ENCODE results near the gene OR4N5. TPM values are rescaled to one million over a fixed set of nuclear protein-coding genes. Genes with fewer than 3 reads are reported as not detected.

Gene OR4N5
- total RNA-seq, 2 donors from 2014 or later = not detected

GRCh38 chr14:20179218-20179617 is 40.6 kb downstream of the OR4N5 start:
- Histone ChIP-seq H3K4me3 (no peak overlapping the region), H3K27ac (peak overlapping the region in 1 of 4 donors; percentile 55), H3K4me1 (peaks cover 23% of the 10 kb centered on the region), H3K9me3 (no peaks in the 10 kb centered on the region), H3K36me3 (replicated peaks in 1 of 2; ENCODE audit: insufficient read depth in 1 of 2, low read depth in 2 of 2) (no peaks in the 10 kb centered on the region), H3K27me3 (no peaks in the 10 kb centered on the region)
- intact Hi-C loops (cut with DNase I) = no loop called here
- DNase-seq (peak in 1 of 4 donors; percentile 53), ATAC-seq (no peak)
- WGBS, 2 donors = 64 to 70% methylated on average over 5 of the region's 5 CpGs
- no peak for TF ChIP-seq POLR2A (IDR thresholded peaks at IDR 0.05)
- no peak for TF ChIP-seq CTCF (IDR thresholded peaks at IDR 0.05)

GRCh38 chr14:20179880-20180279 is 41.3 kb downstream of the OR4N5 start:
- Histone ChIP-seq H3K36me3 (replicated peaks in 1 of 2; ENCODE audit: insufficient read depth in 1 of 2, low read depth in 2 of 2) (no peaks in the 10 kb centered on the region), H3K4me1 (peaks cover 23% of the 10 kb centered on the region), H3K27me3 (no peaks in the 10 kb centered on the region), H3K9me3 (no peaks in the 10 kb centered on the region), H3K4me3 (no peak overlapping the region), H3K27ac (peak overlapping the region in 1 of 4 donors; percentile 55)
- TF ChIP-seq POLR2A (IDR thresholded peaks at IDR 0.05) = no peak
- TF ChIP-seq CTCF (IDR thresholded peaks at IDR 0.05) = no peak
- 73 to 74% methylated on average over 2 of the region's 2 CpGs for WGBS, 2 donors
- ATAC-seq (no peak), DNase-seq (no peak)
- intact Hi-C loops (cut with DNase I) = no loop called here

GRCh38 chr14:20180486-20180885 is 41.9 kb downstream of the OR4N5 start:
- no peak for ATAC-seq
- TF ChIP-seq CTCF (IDR thresholded peaks at IDR 0.05) = no peak
- no peak for TF ChIP-seq POLR2A (IDR thresholded peaks at IDR 0.05)
- intact Hi-C loops (cut with DNase I) = no loop called here
- H3K27ac ChIP-seq = peak overlapping the region in 1 of 4 donors; percentile 55
- WGBS, 2 donors = 54 to 56% methylated on average over 2 of the region's 2 CpGs
- H3K36me3 ChIP-seq (replicated peaks in 1 of 2; ENCODE audit: insufficient read depth in 1 of 2, low read depth in 2 of 2) = no peaks in the 10 kb centered on the region
- no peaks in the 10 kb centered on the region for H3K9me3 ChIP-seq
- no peak for DNase-seq
- H3K4me1 ChIP-seq = peaks cover 17% of the 10 kb centered on the region
- H3K4me3 ChIP-seq = no peak overlapping the region
- no peaks in the 10 kb centered on the region for H3K27me3 ChIP-seq

GRCh38 chr14:20184181-20184580 is 45.6 kb downstream of the OR4N5 start:
- intact Hi-C loops (cut with DNase I) = no loop called here
- WGBS, 2 donors = 61 to 65% methylated on average over 5 of the region's 5 CpGs
- Histone ChIP-seq H3K36me3 (replicated peaks in 1 of 2; ENCODE audit: insufficient read depth in 1 of 2, low read depth in 2 of 2) (no peaks in the 10 kb centered on the region), H3K27ac (no peak overlapping the region), H3K27me3 (no peaks in the 10 kb centered on the region), H3K4me3 (no peak overlapping the region), H3K4me1 (no peaks in the 10 kb centered on the region), H3K9me3 (no peaks in the 10 kb centered on the region)
- DNase-seq (no peak), ATAC-seq (no peak)
- TF ChIP-seq POLR2A (IDR thresholded peaks at IDR 0.05) (no peak), CTCF (IDR thresholded peaks at IDR 0.05) (no peak)

GRCh38 chr14:20190596-20190995 is 52.0 kb downstream of the OR4N5 start, which contains the start of gene OR11G2:
OR11G2 (plus strand) TSS chr14:20190896; CDS start chr14:20197438, 6,542 bp downstream.
- TF ChIP-seq POLR2A (IDR thresholded peaks at IDR 0.05) = no peak
- TF ChIP-seq CTCF (IDR thresholded peaks at IDR 0.05) = no peak
- 69 to 89% methylated on average over 1 of the region's 1 CpG for WGBS, 2 donors

More at GRCh38 chr14:20190596-20190995, 52.0 kb downstream of the OR4N5 start, which contains the start of gene OR11G2:
- DNase-seq (no peak), ATAC-seq (no peak)
- H3K9me3 ChIP-seq = no peaks in the 10 kb centered on the region
- intact Hi-C loops (cut with DNase I) = no loop called here
- no peaks in the 10 kb centered on the region for H3K4me1 ChIP-seq
- no peak within 1 kb of the TSS for H3K4me3 ChIP-seq
- no peaks in the 10 kb centered on the region for H3K27me3 ChIP-seq
- no peaks in the 10 kb centered on the region for H3K36me3 ChIP-seq (replicated peaks in 1 of 2; ENCODE audit: insufficient read depth in 1 of 2, low read depth in 2 of 2)
- no peak within 1 kb of the TSS for H3K27ac ChIP-seq
